ENCODE data around the gene SV2C. TPM values are rescaled to one million over a fixed set of nuclear protein-coding genes. Genes with fewer than 3 reads are reported as not detected.

Gene SV2C
- total RNA-seq (ENCODE audit: low replicate concordance): not detected in 2 replicates

GRCh38 chr5:76082772-76083554 lies at the start of gene SV2C:
Gene SV2C (plus strand): TSS chr5:76083383. CDS start chr5:76131751, 48,368 bp downstream.

DNA sequence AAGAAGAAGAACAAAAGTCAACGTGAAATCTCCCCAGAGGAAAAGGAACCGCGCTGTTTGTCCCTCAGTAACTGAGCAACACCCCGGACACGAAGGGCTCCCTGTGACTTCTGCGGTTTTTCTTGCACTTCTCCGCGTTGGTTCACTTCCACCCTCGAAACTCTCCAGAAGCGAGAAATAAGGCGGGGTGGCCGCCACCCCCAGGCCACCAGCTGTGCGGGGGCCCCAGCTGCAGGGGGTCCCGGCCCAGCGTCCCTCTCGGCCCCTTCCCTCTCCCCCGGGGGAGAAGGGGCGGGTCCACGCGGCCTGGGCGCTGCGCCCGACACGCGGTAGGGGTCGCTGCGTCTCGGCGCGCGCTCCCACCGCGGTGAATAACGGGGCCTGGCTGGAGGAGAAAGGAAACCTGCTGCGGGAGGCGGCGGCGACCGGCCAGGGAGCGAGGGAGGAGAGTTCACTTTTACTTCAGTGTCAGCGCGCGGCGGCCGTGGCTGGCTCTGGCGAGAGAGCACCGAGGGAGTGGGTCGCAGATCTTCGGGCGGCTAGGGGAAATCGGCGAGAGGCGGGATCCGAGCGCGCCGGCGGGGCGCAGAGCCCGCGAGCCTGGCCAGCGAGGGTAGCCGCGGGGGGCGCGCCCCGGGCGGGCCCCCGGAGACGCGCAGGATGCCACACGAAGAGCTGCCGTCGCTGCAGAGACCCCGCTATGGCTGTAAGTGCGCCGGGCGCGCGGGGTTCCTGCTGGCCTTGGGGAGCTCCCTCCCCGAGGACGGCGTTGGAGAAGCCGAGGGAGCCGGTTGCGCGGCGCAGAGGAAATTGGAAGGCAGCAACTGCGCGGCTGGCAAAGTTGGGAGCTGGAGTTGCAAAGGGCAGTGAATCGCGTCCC lies 319.9 kb downstream of the SV2C start, which contains the start of gene IQGAP2:
IQGAP2 (plus strand) TSS at position 400 of the 880 bp plus-strand sequence; CDS start at position 661, 261 bp downstream.

